HepG2 (cell line): ENCODE measurements around the gene AMELY. TPM values are rescaled to one million over a fixed set of nuclear protein-coding genes. Genes with fewer than 3 reads are reported as not detected.

Experiments
- ARHGAP35 ChIP-seq: sonication (generic); formaldehyde crosslinking; IDR thresholded peaks from 2 replicates; pipeline ENCODE4 v1.9.0; 2022; ENCODE audit warnings: mild to moderate bottlenecking, inconsistent platforms, moderate library complexity, missing genetic modification reagents, borderline replicate concordance
- CEBPB ChIP-seq: IDR thresholded peaks from 2 replicates; pipeline ENCODE4 v1.6.1; 2011; ENCODE audit warnings: low read depth, low read length, improper control_type of control experiment, borderline replicate concordance
- EP300 ChIP-seq, 3 experiments: sonication (generic) in 1 of 3; formaldehyde crosslinking in 1 of 3; IDR thresholded peaks; 2 replicates each; pipeline versions ENCODE4 v1.5.1 to v1.6.1; 2011 to 2020; ENCODE audit warnings: low read depth in 2 of 3, low read length in 2 of 3, borderline replicate concordance in 1 of 3, improper control_type of control experiment in 1 of 3, mild to moderate bottlenecking in 1 of 3, missing genetic modification reagents in 1 of 3, moderate library complexity in 1 of 3
- FOXA1 ChIP-seq, 2 experiments: fragments of 450-650 bp in 1 of 2; sonication (generic) in 1 of 2; formaldehyde crosslinking in 1 of 2; IDR thresholded peaks; 2 replicates each; pipeline versions ENCODE4 v1.4.0 to v1.6.1; 2016 to 2020; ENCODE audit warnings: missing genetic modification reagents in 1 of 2
- GATAD1 ChIP-seq: IDR thresholded peaks from 2 replicates; pipeline ENCODE4 v1.6.1; 2016; ENCODE audit warnings: missing genetic modification reagents, missing compliant biosample characterization
- GATAD2A ChIP-seq: IDR thresholded peaks from 2 replicates; pipeline ENCODE4 v1.6.1; 2016
- HNF4A ChIP-seq: sonication (generic); formaldehyde crosslinking; IDR thresholded peaks from 2 replicates; pipeline ENCODE4 v1.4.0; 2020; ENCODE audit warnings: missing genetic modification reagents
- HNF4G ChIP-seq, 2 experiments: sonication (generic) in 1 of 2; formaldehyde crosslinking in 1 of 2; IDR thresholded peaks; 2 replicates each; pipeline versions ENCODE4 v1.4.0 to v1.6.1; 2011 to 2020; ENCODE audit warnings: borderline replicate concordance in 2 of 2, low read depth in 2 of 2, mild to moderate bottlenecking in 2 of 2, low read length in 1 of 2, missing genetic modification reagents in 1 of 2, moderate library complexity in 1 of 2
- PPARG ChIP-seq: conservative IDR thresholded peaks from 2 replicates; pipeline ENCODE4 v1.6.1; 2016; ENCODE audit warnings: missing biosample characterization, missing genetic modification reagents
- RFX5 ChIP-seq: IDR thresholded peaks from 2 replicates; pipeline ENCODE4 v1.6.1; 2011; ENCODE audit warnings: low read depth, low read length, improper control_type of control experiment
- SETDB1 ChIP-seq: sonication (generic); formaldehyde crosslinking; IDR thresholded peaks from 2 replicates; pipeline ENCODE4 v1.5.1; 2020; ENCODE audit warnings: missing genetic modification reagents, mild to moderate bottlenecking, borderline replicate concordance
- ZKSCAN5 ChIP-seq: sonication (generic); formaldehyde crosslinking; IDR thresholded peaks from 2 replicates; pipeline ENCODE4 v1.5.1; 2020; ENCODE audit warnings: mild to moderate bottlenecking, missing genetic modification reagents
- ZNF432 ChIP-seq: sonication (generic); formaldehyde crosslinking; IDR thresholded peaks from 2 replicates; pipeline ENCODE4 v1.5.0; 2020; ENCODE audit warnings: missing genetic modification reagents, mild to moderate bottlenecking, borderline replicate concordance
- polyA plus RNA-seq, 8 experiments: library from polyadenylated mRNA; depleted of rRNA in 3 of 8; stranded (reverse) in 7 of 8; unstranded in 1 of 8; fragments of >200 nt; fragmentation: Illumina TruSeq in 4 of 8; extraction: Trizol in 4 of 8; gene quantifications; 2 replicates each; pipeline versions ENCODE4 v1.2.1 to v1.2.3, GENCODE V29; 2011 to 2016; ENCODE audit warnings: low read depth in 4 of 8, missing spikeins in 1 of 8, mixed read lengths in 1 of 8; ENCODE audit not compliant: insufficient read depth in 1 of 8
- total RNA-seq, 5 experiments: library from RNA; depleted of rRNA; stranded (reverse); fragments of >200 nt; fragmentation: Illumina TruSeq; extraction: Trizol; gene quantifications; 2 replicates each; pipeline ENCODE4 v1.2.3, GENCODE V29; 2016; ENCODE audit warnings: low read depth in 1 of 5
- TF ChIP-seq, protein P1 (sequence below): sonication (generic); formaldehyde crosslinking; conservative IDR thresholded peaks from 2 replicates; pipeline ENCODE4 v1.4.0; 2020; ENCODE audit warnings: mild to moderate bottlenecking, missing genetic modification reagents, moderate library complexity
- TF ChIP-seq, protein P2 (sequence below): sonication (generic); formaldehyde crosslinking; IDR thresholded peaks from 2 replicates; pipeline ENCODE4 v1.4.0; 2020; ENCODE audit warnings: missing genetic modification reagents; ENCODE audit errors: not compliant biosample characterization

Gene AMELY
- total and polyA plus RNA-seq, 2 of the 13 experiments (the other 11 are each of a cell fraction or from before 2014, with no cell fraction given), result not detected

DNA sequence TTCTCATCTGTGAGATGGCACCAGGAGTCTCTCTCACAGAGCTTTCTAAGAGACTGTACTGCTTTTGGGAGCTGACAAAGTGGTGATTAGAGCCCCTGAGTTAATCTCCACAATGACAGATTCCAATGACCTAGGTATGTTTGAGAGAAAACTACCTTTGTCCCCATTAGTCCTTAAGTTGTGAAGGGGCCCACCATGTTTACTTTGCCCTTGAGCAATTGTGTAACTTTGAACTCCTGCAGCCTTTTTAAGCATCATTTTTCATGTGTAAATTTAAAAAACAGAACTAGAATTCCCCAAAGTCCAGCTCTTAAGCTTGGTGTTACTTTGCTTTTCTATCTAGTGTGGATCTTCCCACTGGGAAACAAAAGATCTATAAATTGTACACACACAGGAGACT lies 1.8 kb upstream of the AMELY start (continued):
- TF ChIP-seq, protein P1, sequence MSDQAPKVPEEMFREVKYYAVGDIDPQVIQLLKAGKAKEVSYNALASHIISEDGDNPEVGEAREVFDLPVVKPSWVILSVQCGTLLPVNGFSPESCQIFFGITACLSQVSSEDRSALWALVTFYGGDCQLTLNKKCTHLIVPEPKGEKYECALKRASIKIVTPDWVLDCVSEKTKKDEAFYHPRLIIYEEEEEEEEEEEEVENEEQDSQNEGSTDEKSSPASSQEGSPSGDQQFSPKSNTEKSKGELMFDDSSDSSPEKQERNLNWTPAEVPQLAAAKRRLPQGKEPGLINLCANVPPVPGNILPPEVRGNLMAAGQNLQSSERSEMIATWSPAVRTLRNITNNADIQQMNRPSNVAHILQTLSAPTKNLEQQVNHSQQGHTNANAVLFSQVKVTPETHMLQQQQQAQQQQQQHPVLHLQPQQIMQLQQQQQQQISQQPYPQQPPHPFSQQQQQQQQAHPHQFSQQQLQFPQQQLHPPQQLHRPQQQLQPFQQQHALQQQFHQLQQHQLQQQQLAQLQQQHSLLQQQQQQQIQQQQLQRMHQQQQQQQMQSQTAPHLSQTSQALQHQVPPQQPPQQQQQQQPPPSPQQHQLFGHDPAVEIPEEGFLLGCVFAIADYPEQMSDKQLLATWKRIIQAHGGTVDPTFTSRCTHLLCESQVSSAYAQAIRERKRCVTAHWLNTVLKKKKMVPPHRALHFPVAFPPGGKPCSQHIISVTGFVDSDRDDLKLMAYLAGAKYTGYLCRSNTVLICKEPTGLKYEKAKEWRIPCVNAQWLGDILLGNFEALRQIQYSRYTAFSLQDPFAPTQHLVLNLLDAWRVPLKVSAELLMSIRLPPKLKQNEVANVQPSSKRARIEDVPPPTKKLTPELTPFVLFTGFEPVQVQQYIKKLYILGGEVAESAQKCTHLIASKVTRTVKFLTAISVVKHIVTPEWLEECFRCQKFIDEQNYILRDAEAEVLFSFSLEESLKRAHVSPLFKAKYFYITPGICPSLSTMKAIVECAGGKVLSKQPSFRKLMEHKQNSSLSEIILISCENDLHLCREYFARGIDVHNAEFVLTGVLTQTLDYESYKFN (CRISPR knock-in tag), result peak; percentile 38; the same call in 1 of the 2 replicates
- TF ChIP-seq PPARG (peak; percentile 42; the same call in 1 of the 2 replicates), HNF4A (peak; percentile 34), EP300 (IDR thresholded peaks at IDR 0.05; ENCODE audit: low read depth in 2 of 2, low read length in 2 of 2) (peak in 1 of 2 experiments; percentile 53; a peak in 1 of 4 replicates), EP300 (CRISPR knock-in tag; IDR thresholded peaks at IDR 0.05; ENCODE audit: borderline replicate concordance) (no peak), SETDB1 (CRISPR knock-in tag) (no peak), ZNF432 (CRISPR knock-in tag) (no peak), HNF4G (IDR thresholded peaks at IDR 0.05; ENCODE audit: borderline replicate concordance, low read depth, low read length) (peak; percentile 61), HNF4G (CRISPR knock-in tag; IDR thresholded peaks at IDR 0.05; ENCODE audit: borderline replicate concordance, low read depth) (no peak), CEBPB (peak; percentile 24; the same call in 1 of the 2 replicates), ZKSCAN5 (CRISPR knock-in tag) (no peak), ARHGAP35 (CRISPR knock-in tag) (no peak), RFX5 (no peak), GATAD2A (CRISPR knock-in tag) (0 out of 2 replicates have a peak, but pooled peaks have one; percentile 23), GATAD1 (CRISPR knock-in tag) (no peak), FOXA1 (IDR thresholded peaks at IDR 0.05) (no peak), FOXA1 (CRISPR knock-in tag; IDR thresholded peaks at IDR 0.05) (peak; percentile 60)
- TF ChIP-seq, protein P2, sequence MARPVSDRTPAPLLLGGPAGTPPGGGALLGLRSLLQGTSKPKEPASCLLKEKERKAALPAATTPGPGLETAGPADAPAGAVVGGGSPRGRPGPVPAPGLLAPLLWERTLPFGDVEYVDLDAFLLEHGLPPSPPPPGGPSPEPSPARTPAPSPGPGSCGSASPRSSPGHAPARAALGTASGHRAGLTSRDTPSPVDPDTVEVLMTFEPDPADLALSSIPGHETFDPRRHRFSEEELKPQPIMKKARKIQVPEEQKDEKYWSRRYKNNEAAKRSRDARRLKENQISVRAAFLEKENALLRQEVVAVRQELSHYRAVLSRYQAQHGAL (CRISPR knock-in tag), result no peak
